ENCODE data around the gene KHDRBS2.

The KHDRBS2 gene

DNA sequence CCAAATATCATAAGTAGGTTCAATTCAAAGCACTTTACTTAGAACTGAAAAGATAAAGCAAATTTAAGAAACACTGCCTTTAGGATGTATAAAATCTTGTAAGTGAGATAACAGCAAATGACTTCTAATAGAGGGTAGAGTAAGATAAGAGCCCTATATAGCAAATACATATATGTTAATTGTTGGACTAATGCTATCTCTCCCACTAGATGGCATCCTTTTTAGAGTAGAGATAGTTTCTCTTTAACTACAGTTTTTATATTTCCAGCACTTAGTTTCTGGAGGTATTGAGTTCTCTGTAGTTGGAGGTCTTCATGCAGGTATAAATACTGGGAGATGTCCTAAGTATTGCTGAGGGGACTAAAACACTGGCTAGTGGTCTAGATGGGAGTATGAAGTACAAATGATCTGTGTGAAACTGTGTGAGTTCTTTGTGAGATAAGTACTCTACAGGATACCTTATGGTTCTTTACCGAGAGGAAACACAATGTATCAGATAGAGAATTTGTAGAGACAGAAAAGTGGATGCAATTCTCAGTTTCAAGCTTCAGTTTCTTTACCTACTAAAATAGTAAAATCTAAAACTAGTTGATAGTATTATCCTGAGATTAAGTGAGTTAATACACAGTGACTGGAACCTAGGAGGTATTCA is 399.3 kb downstream of the KHDRBS2 start:
- ChIA-PET POLR2A (no interaction called here), CTCF (no interaction called here)
- DNase-seq (ENCODE audit: extremely low spot score), result no peak
- TF ChIP-seq FOXM1 (IDR thresholded peaks at IDR 0.05; ENCODE audit: borderline replicate concordance) (no peak), FOXA1 (IDR thresholded peaks at IDR 0.05) (no peak), SP1 (IDR thresholded peaks at IDR 0.05) (no peak), L3MBTL2 (conservative IDR thresholded peaks at IDR 0.05) (no peak), NFRKB (IDR thresholded peaks at IDR 0.05) (no peak), ELF4 (IDR thresholded peaks at IDR 0.05) (no peak), SUZ12 (IDR thresholded peaks at IDR 0.05) (no peak), BHLHE40 (IDR thresholded peaks at IDR 0.05; ENCODE audit: borderline replicate concordance) (no peak)
- TF ChIP-seq, protein P1, sequence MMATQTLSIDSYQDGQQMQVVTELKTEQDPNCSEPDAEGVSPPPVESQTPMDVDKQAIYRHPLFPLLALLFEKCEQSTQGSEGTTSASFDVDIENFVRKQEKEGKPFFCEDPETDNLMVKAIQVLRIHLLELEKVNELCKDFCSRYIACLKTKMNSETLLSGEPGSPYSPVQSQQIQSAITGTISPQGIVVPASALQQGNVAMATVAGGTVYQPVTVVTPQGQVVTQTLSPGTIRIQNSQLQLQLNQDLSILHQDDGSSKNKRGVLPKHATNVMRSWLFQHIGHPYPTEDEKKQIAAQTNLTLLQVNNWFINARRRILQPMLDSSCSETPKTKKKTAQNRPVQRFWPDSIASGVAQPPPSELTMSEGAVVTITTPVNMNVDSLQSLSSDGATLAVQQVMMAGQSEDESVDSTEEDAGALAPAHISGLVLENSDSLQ (IDR thresholded peaks at IDR 0.05), result no peak

DNA sequence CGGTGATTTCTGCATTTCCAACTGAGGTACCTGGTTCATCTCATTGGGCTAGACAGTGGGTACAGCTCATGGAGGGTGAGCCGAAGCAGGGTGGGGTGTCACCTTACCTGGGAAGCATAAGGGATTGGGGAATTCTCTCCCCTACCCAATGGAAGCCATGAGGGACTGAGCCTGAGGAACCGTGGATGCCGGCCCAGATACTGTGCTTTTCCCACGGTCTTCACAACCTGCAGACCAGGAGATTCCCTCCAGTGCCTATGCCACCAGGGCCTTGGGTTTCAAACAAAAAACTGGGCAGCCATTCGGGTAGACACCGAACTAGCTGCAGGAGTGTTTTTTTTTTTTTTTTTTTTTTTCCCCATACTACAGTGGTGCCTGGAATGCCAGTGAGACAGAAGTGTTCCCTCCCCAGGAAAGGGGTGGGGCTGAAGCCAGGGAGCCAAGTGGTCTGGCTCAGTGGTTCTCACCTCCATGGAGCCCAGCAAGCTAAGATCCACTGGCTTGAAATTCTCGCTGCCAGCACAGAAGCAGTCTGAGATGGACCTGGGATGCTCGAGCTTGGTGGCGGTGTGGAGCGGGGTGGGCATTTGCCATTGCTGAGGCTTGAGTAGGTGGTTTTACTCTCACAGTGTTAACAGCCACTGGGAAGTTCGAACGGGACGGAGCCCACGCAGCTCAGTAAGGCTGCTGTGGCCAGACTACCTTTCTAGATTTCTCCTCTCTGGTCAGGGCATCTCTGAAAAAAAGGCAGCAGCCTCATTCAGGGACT is 416.2 kb downstream of the KHDRBS2 start:
- DNase-seq (ENCODE audit: extremely low spot score), result no peak
- TF ChIP-seq FOXA1 (IDR thresholded peaks at IDR 0.05), result no peak
- no peak for TF ChIP-seq FOXM1 (IDR thresholded peaks at IDR 0.05; ENCODE audit: borderline replicate concordance)
- no peak for TF ChIP-seq ELF4 (IDR thresholded peaks at IDR 0.05)
- no peak for TF ChIP-seq FOXK2 (IDR thresholded peaks at IDR 0.05)
- no peak for TF ChIP-seq HDGF (IDR thresholded peaks at IDR 0.05; ENCODE audit: borderline replicate concordance)
- CTCF ChIA-PET, result interaction anchor here (0.8 kb wide), 1 partner anchor 248 kb away, joined by 5 read pairs; no protein-coding TSS in a partner anchor
- POLR2A ChIA-PET, result no interaction called here

DNA sequence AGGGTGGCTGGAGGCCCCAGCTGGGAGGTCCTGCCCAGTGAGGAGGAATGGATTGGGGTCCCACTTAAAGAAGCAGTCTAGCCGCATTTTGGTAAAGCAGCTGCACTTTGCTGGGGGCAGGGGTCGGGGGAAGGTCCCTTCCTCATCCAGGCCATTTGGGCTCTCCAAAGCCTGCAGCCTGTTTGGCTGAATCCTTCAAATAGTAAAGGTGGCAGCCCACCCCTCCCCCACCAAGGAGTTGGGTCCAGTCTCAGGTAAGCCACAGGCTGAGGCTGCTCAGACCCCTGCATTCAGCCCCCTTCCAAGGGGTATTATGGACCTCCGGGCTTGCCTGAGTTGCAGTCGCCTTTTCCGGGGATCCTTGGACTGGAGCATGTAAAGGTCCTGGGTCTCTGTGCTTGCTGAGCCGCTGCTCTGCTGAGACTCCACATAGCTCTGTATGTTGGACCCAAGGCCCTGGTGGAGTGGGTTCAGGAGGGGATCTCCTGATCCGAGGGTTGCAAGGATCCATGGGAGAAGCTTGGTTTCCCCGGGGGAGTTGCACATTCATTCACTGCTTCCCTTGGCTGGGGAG is 417.4 kb downstream of the KHDRBS2 start:
- POLR2A ChIA-PET, result no interaction called here
- TF ChIP-seq NFRKB (IDR thresholded peaks at IDR 0.05) (no peak), ARNT (IDR thresholded peaks at IDR 0.05) (no peak), SUZ12 (IDR thresholded peaks at IDR 0.05) (no peak), HDGF (IDR thresholded peaks at IDR 0.05; ENCODE audit: borderline replicate concordance) (no peak), CTBP1 (IDR thresholded peaks at IDR 0.05; ENCODE audit: borderline replicate concordance) (no peak), TARDBP (IDR thresholded peaks at IDR 0.05) (no peak), FOXA1 (IDR thresholded peaks at IDR 0.05) (no peak), ELF4 (IDR thresholded peaks at IDR 0.05) (no peak), L3MBTL2 (conservative IDR thresholded peaks at IDR 0.05) (no peak), SP1 (IDR thresholded peaks at IDR 0.05) (no peak), FOXM1 (IDR thresholded peaks at IDR 0.05; ENCODE audit: borderline replicate concordance) (no peak), ZNF384 (IDR thresholded peaks at IDR 0.05) (no peak), BHLHE40 (IDR thresholded peaks at IDR 0.05; ENCODE audit: borderline replicate concordance) (no peak), LEF1 (IDR thresholded peaks at IDR 0.05; ENCODE audit: borderline replicate concordance) (no peak), FOXK2 (IDR thresholded peaks at IDR 0.05) (no peak)
- TF ChIP-seq, protein P1 (IDR thresholded peaks at IDR 0.05), result no peak
- CTCF ChIA-PET, result no interaction called here
- DNase-seq (ENCODE audit: extremely low spot score), result no peak

DNA sequence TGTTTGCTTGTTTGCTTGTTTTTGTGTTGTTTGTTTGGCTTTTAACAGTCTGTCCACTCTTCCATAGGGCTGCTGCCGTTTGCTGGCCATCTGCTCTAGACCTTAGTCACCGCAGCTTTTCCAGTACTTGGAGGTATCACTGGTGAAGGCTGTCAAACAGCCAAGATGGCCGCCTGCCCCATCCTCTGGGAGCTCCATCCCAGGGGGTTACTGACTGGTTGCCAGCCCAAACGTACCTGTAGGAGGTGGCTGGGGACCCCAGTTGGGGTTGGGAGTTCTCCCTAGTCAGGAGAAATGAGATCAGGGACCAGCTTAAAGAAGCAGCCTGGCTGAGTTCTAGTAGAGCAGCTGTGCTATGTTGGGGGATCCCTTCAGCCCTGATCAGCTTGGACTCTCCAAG is 418.4 kb downstream of the KHDRBS2 start:
- ChIA-PET CTCF (no interaction called here), POLR2A (no interaction called here)
- no peak for TF ChIP-seq FOXK2 (IDR thresholded peaks at IDR 0.05)
- TF ChIP-seq ELF4 (IDR thresholded peaks at IDR 0.05), result no peak
- TF ChIP-seq L3MBTL2 (conservative IDR thresholded peaks at IDR 0.05), result no peak
- no peak for TF ChIP-seq FOXM1 (IDR thresholded peaks at IDR 0.05; ENCODE audit: borderline replicate concordance)
- TF ChIP-seq NFRKB (IDR thresholded peaks at IDR 0.05), result no peak
- no peak for TF ChIP-seq SUZ12 (IDR thresholded peaks at IDR 0.05)
- TF ChIP-seq FOXA1 (IDR thresholded peaks at IDR 0.05), result no peak
- TF ChIP-seq, protein P1 (IDR thresholded peaks at IDR 0.05), result no peak
- TF ChIP-seq TARDBP (IDR thresholded peaks at IDR 0.05), result no peak
- no peak for TF ChIP-seq BHLHE40 (IDR thresholded peaks at IDR 0.05; ENCODE audit: borderline replicate concordance)
- no peak for TF ChIP-seq ZNF384 (IDR thresholded peaks at IDR 0.05)
- TF ChIP-seq LEF1 (IDR thresholded peaks at IDR 0.05; ENCODE audit: borderline replicate concordance), result no peak
- no peak for DNase-seq (ENCODE audit: extremely low spot score)

DNA sequence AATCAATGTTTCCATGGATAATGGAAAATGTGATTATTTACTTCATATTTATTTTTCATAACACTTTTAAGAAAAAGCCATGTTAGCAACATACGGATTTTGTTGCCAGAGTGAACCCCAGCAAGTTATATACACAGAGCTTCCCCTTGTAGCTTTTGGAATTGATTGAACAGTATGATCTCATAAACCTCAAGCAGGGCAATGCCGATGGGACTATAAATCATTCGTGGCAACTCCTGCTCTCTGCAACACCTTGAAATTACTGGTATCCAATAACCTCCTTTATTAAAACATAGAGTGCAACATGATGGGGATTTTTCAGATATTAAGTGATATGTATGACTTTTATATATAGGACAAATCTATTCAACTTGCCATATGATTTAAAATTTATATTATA is 428.5 kb downstream of the KHDRBS2 start:
- TF ChIP-seq BHLHE40 (IDR thresholded peaks at IDR 0.05; ENCODE audit: borderline replicate concordance) (no peak), NFRKB (IDR thresholded peaks at IDR 0.05) (no peak), ARNT (IDR thresholded peaks at IDR 0.05) (no peak), FOXA1 (IDR thresholded peaks at IDR 0.05) (no peak), LEF1 (IDR thresholded peaks at IDR 0.05; ENCODE audit: borderline replicate concordance) (no peak), L3MBTL2 (conservative IDR thresholded peaks at IDR 0.05) (no peak), ELF4 (IDR thresholded peaks at IDR 0.05) (no peak)
- DNase-seq (ENCODE audit: extremely low spot score), result no peak
- ChIA-PET POLR2A (no interaction called here), CTCF (no interaction called here)

DNA sequence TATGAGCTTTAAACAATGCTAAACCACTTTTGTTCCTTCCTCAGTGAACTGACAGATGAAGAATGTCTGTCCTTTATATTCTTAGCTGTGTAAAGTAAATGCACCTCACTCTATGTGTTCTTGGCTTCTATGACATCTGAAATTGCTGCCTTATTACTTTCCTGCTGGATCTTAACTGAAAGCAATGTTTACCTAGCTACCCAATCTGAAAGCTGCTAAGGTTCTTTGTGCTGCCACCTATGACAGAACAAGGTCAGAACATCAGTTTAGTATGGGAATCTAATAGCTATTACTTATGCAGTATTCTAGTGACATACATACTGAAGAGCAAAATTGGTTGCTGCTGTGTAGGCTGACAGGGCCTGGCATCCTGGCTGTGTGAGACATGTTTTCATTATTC is 444.1 kb downstream of the KHDRBS2 start:
- CTCF ChIA-PET, result interaction anchor here (0.5 kb wide), 1 partner anchor 19 kb away, joined by 3 read pairs; no protein-coding TSS in a partner anchor
- DNase-seq (ENCODE audit: extremely low spot score), result no peak
- POLR2A ChIA-PET, result no interaction called here
- TF ChIP-seq L3MBTL2 (conservative IDR thresholded peaks at IDR 0.05), result no peak
